Right lobe of liver (tissue), 4 donors: ENCODE data around the gene RNF152.

ENCODE experiments used
- CTCF ChIP-seq, 4 donors: fragments of 200-600 bp in 3 of 4; fragments of 450-650 bp in 1 of 4; IDR thresholded peaks; one replicate each; pipeline versions ENCODE4 v1.5.1 to v1.8.0; 2016 to 2022; ENCODE audit warnings: antibody characterized with exemption in 4 of 4, mild to moderate bottlenecking in 2 of 4
- POLR2A ChIP-seq: fragments of 450-650 bp; IDR thresholded peaks from one replicate; pipeline ENCODE4 v1.6.1; 2017; ENCODE audit warnings: antibody characterized with exemption, mild to moderate bottlenecking
- donor health status: DM: no; HTN: no; CAD: no.
- donor health status: DM: no; HTN: no; CAD: no.
- donor health status: DM: no; HTN: yes; CAD: no.

- no peak for TF ChIP-seq CTCF (IDR thresholded peaks at IDR 0.05)
- no peak for TF ChIP-seq POLR2A
Measured at GRCh38 chr18:61931654-61932379, 39.0 kb upstream of the RNF152 start.
